Muscle layer of duodenum (tissue), 2 donors: ENCODE results near the gene POMGNT1.
A peak's percentile ranks its signal among the peaks of the same experiment; 100 is the strongest.

Experiments
- H3K27ac ChIP-seq: one replicate; pipeline ENCODE4 v1.7.0; 2013; ENCODE audit warnings: mild to moderate bottlenecking, low read length
- H3K27me3 ChIP-seq: one replicate; pipeline ENCODE4 v1.7.0; 2013; ENCODE audit warnings: low read depth, mild to moderate bottlenecking, control low read depth, low read length
- H3K36me3 ChIP-seq, 2 donors: one replicate each; pipeline ENCODE4 v1.7.0; 2013; ENCODE audit warnings: low read length in 2 of 2, control low read depth in 1 of 2, mild to moderate bottlenecking in 1 of 2; ENCODE audit not compliant: insufficient read depth in 2 of 2, control insufficient read depth in 1 of 2
- H3K4me1 ChIP-seq, 2 donors: one replicate each; pipeline ENCODE4 v1.7.0; 2013; ENCODE audit warnings: low read length in 2 of 2, mild to moderate bottlenecking in 2 of 2, control low read depth in 1 of 2, moderate library complexity in 1 of 2; ENCODE audit not compliant: insufficient read depth in 2 of 2, control insufficient read depth in 1 of 2
- H3K4me3 ChIP-seq, 2 donors: one replicate each; pipeline ENCODE4 v1.7.0; 2013; ENCODE audit warnings: low read length in 2 of 2, low read depth in 1 of 2, mild to moderate bottlenecking in 1 of 2
- H3K9me3 ChIP-seq, 2 donors: one replicate each; pipeline ENCODE4 v1.7.0; 2013; ENCODE audit warnings: low read length in 2 of 2, control low read depth in 1 of 2, mild to moderate bottlenecking in 1 of 2; ENCODE audit not compliant: control insufficient read depth in 1 of 2
- donor health status: healthy.

The POMGNT1 gene

DNA sequence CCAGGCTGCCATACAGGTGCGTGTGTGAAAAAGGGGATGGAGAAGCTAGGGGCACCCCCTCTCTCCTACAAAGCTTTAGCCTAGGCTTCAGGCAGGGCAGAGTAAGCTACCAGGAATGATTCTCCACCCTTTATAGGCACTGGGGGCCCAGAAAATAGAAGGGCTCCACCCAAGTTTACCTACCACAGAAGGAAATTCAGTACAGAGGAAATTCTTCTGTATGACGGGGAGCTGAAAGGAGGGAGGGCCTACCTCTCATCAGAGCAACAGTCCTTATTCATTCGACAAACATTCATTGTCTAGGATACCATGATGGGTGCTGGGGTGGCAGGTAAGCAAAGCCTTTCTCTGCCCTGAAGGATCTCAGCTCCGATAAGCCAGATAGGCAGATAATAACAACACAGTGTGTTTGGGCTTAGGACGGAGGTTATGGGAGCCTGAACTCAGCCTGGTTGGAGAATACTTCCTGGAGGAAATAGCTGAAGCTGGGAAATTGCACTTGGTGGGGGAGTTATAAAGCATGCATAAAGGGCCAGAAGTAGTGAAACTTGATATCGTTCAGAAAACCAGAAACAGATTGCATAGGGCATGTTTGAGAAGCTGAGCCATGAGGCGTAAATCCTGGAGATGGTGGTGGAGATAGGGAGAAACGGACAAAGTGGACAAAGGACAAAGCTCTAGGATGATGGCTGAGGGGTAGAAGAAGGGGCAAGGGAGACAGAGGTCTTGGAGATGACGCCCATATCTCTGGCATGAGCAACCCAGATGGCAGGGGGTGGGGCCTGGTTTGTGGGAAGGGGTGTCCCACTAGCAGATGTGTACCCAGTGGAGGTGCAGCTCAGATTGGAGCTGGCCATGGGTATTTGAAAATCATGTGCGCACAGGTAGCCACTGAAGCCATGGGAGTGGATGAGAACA is 16.6 kb downstream of the POMGNT1 start:
- H3K27me3 ChIP-seq: no peaks in the 10 kb centered on the region
- H3K4me1 ChIP-seq: peaks cover 11 to 16% of the 10 kb centered on the region in 2 donors
- peaks cover 0 to 5% of the 10 kb centered on the region in 2 donors for H3K36me3 ChIP-seq
- H3K27ac ChIP-seq: peak overlapping the region; percentile 18
- H3K9me3 ChIP-seq: no peaks in the 10 kb centered on the region
- peak overlapping the region in 1 of 2 donors; percentile 9 for H3K4me3 ChIP-seq

DNA sequence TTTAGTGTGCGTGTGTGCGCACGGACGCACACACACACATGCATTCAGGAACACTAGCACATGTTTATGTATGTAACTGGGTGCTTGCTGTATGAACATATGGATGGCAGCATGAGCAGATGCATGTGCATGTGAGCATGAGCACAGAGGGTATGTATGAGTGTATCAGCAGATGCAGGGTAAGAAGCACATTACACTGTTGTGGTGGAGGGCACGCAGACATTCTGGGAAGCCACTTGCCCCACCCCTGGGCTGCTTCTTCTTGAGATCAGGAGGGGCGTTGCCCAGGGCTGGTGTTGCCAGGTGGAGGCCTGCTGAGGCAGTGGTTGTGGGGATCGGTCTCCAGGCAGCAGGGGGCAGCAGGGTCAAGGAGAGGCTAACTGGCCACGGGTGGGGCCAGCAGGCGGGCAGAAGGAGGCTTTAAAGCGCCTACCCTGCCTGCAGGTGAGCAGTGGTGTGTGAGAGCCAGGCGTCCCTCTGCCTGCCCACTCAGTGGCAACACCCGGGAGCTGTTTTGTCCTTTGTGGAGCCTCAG is 18.1 kb downstream of the POMGNT1 start:
- Histone ChIP-seq H3K4me3 (peak overlapping the region in 1 of 2 donors; percentile 31), H3K27ac (peak overlapping the region; percentile 54), H3K9me3 (no peaks in the 10 kb centered on the region), H3K4me1 (peaks cover 11 to 16% of the 10 kb centered on the region in 2 donors), H3K27me3 (no peaks in the 10 kb centered on the region), H3K36me3 (no peaks in the 10 kb centered on the region)

GRCh38 chr1:46179138-46180081 is 18.8 kb downstream of the POMGNT1 start:
- Histone ChIP-seq H3K4me1 (peaks cover 13 to 17% of the 10 kb centered on the region in 2 donors), H3K9me3 (no peaks in the 10 kb centered on the region), H3K4me3 (no peak overlapping the region), H3K36me3 (no peaks in the 10 kb centered on the region), H3K27me3 (no peaks in the 10 kb centered on the region), H3K27ac (no peak overlapping the region)

- Histone ChIP-seq H3K4me3 (no peak within 1 kb of the TSS), H3K27me3 (no peaks in the 10 kb centered on the region), H3K27ac (peak within 1 kb of the TSS; percentile 58), H3K9me3 (no peaks in the 10 kb centered on the region), H3K4me1 (peaks cover 17 to 34% of the 10 kb centered on the region in 2 donors), H3K36me3 (no peaks in the 10 kb centered on the region)
Measured at GRCh38 chr1:46176211-46176865, 21.9 kb downstream of the POMGNT1 start, which contains the start of gene P3R3URF. Gene P3R3URF, minus strand, starts transcription at chr1:46176488. Its CDS starts 17 bp downstream, at chr1:46176471.

DNA sequence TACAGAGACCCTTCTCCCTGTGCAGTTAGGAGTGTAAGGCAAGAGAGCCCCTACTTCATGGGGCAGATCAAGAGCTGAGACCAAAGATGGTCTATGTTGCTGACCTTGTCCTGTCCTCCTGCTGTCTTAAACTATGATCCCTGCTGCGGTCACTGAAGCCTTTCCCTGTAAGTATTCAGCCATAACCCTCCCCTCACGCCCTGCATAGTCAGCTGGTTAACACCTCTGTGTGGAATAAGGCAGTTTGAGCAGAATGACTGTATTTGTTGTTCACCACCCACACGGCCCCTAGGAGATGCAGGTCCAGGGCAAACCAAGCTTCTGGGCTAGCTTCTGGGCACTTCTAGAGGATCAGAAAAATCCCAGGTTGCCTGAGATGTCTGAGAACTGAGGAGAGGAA is 23.0 kb downstream of the POMGNT1 start:
- H3K9me3 ChIP-seq: no peaks in the 10 kb centered on the region
- no peaks in the 10 kb centered on the region for H3K27me3 ChIP-seq
- H3K4me3 ChIP-seq: no peak overlapping the region
- H3K4me1 ChIP-seq: peaks cover 17 to 33% of the 10 kb centered on the region in 2 donors
- H3K36me3 ChIP-seq: no peaks in the 10 kb centered on the region
- peak overlapping the region; percentile 58 for H3K27ac ChIP-seq

DNA sequence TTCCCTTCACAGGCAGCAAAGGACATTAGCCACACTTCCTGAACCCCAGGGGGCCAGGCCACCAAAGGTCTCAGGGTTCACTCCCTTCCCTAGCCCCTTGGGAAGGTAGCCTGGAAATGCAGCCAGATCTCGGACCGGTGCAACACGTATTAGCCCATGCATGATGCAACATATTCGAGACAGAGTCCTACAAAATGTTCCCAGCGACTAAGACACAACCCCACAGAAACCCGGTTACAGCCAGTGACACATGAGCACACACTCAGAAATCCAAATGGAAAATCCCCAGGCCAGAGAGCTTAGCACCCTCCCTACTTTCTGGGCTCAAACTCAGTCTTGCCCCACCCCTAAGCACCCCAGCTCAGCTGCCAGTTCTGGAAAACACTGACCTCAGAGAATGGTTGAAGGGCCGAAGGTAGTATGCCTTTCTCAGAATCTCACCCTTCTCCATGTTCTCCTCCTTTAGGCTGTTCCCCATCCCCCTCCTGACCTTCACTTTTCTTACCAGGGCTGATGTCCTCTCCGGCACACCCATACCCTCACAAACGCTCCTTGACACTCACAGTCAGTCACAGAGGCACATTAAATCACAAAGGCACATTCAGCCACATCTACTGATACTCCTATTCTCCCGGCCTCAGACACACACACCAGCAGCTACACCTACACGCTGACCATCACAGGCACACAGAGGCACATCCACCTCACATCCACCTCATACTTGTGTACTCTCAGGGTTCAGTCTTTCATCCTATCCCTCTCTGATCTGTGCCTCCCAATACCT is 23.6 kb downstream of the POMGNT1 start, which contains the start of gene TSPAN1:
Gene TSPAN1, plus strand, starts transcription at position 640 of the 784 bp plus-strand sequence. CDS start 6,021 bp downstream, outside the sequence.
- H3K27ac ChIP-seq: peak within 1 kb of the TSS; percentile 58
- peaks cover 13 to 27% of the 10 kb centered on the region in 2 donors for H3K4me1 ChIP-seq
- no peak within 1 kb of the TSS for H3K4me3 ChIP-seq

GRCh38 chr1:46173361-46173856 is 24.8 kb downstream of the POMGNT1 start:
- H3K4me1 ChIP-seq: peaks cover 13 to 23% of the 10 kb centered on the region in 2 donors
- no peak overlapping the region for H3K27ac ChIP-seq
- no peak overlapping the region for H3K4me3 ChIP-seq

More for the DNA sequence above, 23.6 kb downstream of the POMGNT1 start, which contains the start of gene TSPAN1:
- H3K9me3 ChIP-seq: no peaks in the 10 kb centered on the region
- H3K27me3 ChIP-seq: no peaks in the 10 kb centered on the region
- no peaks in the 10 kb centered on the region for H3K36me3 ChIP-seq

DNA sequence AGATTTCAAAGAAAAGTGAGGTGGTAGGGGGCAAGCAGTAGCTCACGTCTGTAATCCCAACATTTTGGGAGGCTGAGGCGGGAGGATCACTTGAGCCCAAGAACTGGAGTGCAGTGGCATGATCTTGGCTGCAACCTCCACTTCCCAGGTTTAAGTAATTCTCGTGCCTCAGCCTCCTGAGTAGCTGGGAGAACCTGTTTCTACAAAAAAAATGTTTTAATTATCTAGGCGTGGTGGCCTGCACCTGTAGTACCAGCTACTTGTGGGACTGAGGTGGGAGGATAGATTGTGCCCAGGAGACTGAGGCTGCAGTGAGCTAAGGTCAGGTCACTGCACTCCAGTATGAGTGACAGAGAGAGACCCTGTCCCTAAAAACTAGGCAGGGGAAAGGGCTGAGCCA is 25.9 kb downstream of the POMGNT1 start:
- H3K27ac ChIP-seq: no peak overlapping the region
- no peak overlapping the region for H3K4me3 ChIP-seq
- H3K4me1 ChIP-seq: peaks cover 13 to 26% of the 10 kb centered on the region in 2 donors
- H3K9me3 ChIP-seq: no peaks in the 10 kb centered on the region
- H3K36me3 ChIP-seq: no peaks in the 10 kb centered on the region
- H3K27me3 ChIP-seq: no peaks in the 10 kb centered on the region

More at GRCh38 chr1:46173361-46173856, 24.8 kb downstream of the POMGNT1 start:
- H3K27me3 ChIP-seq: no peaks in the 10 kb centered on the region
- H3K36me3 ChIP-seq: no peaks in the 10 kb centered on the region
- H3K9me3 ChIP-seq: no peaks in the 10 kb centered on the region

DNA sequence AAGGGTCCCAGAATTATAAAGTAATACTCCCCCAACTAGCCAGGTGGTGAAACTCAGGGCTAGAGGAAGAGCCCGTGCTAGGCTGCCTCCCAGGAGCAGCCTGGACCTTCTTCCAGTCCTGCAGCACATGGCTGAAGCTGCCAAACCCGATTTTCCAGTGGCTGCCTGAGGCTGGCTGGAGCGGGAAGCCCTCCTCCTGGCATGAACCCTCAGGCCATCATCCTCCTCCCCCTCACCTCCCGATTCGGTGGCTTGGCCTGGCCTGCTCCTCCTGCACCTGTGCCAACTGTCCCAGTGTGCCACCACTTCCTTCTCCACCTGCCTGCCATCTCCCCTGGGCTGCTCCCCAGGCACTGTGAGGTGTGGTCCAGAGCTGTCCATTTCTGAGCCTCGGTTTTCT is 26.4 kb downstream of the POMGNT1 start:
- Histone ChIP-seq H3K4me1 (peaks cover 13 to 31% of the 10 kb centered on the region in 2 donors), H3K36me3 (no peaks in the 10 kb centered on the region), H3K9me3 (no peaks in the 10 kb centered on the region), H3K27ac (no peak overlapping the region), H3K27me3 (no peaks in the 10 kb centered on the region), H3K4me3 (no peak overlapping the region)

DNA sequence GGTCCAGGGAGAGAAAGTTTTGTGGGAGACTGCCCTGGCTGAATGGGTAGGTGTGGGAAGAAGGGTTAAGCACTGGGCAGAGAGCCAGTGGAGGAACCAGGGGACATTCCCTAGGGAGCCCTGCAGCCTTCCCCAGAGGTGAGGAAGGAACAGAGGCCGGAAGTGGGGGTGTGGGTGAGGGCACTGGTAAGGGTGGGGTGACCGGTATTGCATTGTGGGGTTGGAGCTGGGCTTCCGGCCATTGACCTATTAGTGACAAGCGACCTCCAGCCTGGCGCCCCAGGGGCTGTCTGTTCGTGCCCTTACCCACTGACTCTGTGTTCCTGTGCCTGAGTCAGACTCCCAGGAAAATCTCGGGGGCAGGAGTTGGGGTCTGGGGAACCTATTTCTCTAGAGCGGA is 26.9 kb downstream of the POMGNT1 start:
- Histone ChIP-seq H3K9me3 (no peaks in the 10 kb centered on the region), H3K27ac (no peak overlapping the region), H3K4me1 (peaks cover 13 to 33% of the 10 kb centered on the region in 2 donors), H3K36me3 (no peaks in the 10 kb centered on the region), H3K27me3 (no peaks in the 10 kb centered on the region), H3K4me3 (no peak overlapping the region)
